Measurements from ENCODE around the gene C2CD4D.

DNA sequence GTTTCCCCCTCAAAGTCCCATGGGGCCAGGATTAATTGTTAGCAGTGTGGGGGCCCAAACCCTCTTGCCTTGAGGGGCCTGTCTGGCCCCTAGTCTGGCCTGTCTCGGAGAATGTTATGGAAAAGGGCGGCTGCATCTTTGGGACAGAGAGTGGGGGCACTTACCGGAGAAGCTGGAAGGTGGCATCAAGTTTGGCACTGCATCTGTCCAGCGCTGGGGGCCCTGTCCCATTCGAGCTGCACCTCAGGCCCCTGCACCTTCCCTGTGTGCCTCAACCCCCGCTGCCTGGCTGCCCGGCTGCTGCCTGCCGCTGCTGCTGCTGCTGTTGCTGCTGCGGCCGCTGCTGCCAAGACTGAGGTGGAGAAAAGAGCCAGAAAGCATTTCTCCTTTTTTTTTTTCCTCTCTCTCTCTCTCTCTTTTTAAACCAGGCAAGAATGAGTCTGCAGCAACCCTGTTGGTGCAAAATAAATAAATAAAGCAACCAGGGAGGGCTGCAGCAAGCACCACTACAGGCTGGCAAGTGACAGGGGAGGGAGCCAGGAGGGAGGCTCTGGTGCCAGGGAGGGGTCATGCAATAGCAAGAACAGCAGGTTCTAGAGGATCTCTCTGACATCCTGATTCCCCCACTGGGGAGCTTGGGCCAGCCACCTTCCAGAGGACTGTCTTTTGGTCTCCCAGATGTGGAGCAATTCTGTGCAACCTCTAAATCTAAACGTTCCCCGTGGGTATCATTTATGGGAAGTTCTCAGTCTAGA lies 34.4 kb downstream of the C2CD4D start, which contains the start of gene LINGO4:
- TF ChIP-seq, protein P1, sequence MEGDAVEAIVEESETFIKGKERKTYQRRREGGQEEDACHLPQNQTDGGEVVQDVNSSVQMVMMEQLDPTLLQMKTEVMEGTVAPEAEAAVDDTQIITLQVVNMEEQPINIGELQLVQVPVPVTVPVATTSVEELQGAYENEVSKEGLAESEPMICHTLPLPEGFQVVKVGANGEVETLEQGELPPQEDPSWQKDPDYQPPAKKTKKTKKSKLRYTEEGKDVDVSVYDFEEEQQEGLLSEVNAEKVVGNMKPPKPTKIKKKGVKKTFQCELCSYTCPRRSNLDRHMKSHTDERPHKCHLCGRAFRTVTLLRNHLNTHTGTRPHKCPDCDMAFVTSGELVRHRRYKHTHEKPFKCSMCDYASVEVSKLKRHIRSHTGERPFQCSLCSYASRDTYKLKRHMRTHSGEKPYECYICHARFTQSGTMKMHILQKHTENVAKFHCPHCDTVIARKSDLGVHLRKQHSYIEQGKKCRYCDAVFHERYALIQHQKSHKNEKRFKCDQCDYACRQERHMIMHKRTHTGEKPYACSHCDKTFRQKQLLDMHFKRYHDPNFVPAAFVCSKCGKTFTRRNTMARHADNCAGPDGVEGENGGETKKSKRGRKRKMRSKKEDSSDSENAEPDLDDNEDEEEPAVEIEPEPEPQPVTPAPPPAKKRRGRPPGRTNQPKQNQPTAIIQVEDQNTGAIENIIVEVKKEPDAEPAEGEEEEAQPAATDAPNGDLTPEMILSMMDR (conservative IDR thresholded peaks at IDR 0.05 in 1 of 2, IDR thresholded peaks at IDR 0.05 in 1 of 2; ENCODE audit: low read depth in 1 of 2, low read length in 2 of 2), result no peak
- no peak for TF ChIP-seq EZH2 (IDR thresholded peaks at IDR 0.05; ENCODE audit: low read length, missing control alignments)
